ENCODE data around the gene LPP. TPM values are rescaled to one million over a fixed set of nuclear protein-coding genes. Genes with fewer than 3 reads are reported as not detected.

LPP gene
- polyA plus RNA-seq, 2 of the 4 experiments (the other 2 are of a cell fraction): 11.0 to 30.8 TPM

GRCh38 chr3:188620752-188621151, 466.8 kb downstream of the LPP start:
- TF ChIP-seq, protein P1, sequence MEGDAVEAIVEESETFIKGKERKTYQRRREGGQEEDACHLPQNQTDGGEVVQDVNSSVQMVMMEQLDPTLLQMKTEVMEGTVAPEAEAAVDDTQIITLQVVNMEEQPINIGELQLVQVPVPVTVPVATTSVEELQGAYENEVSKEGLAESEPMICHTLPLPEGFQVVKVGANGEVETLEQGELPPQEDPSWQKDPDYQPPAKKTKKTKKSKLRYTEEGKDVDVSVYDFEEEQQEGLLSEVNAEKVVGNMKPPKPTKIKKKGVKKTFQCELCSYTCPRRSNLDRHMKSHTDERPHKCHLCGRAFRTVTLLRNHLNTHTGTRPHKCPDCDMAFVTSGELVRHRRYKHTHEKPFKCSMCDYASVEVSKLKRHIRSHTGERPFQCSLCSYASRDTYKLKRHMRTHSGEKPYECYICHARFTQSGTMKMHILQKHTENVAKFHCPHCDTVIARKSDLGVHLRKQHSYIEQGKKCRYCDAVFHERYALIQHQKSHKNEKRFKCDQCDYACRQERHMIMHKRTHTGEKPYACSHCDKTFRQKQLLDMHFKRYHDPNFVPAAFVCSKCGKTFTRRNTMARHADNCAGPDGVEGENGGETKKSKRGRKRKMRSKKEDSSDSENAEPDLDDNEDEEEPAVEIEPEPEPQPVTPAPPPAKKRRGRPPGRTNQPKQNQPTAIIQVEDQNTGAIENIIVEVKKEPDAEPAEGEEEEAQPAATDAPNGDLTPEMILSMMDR (IDR thresholded peaks at IDR 0.05): no peak
- no peak for TF ChIP-seq HEYL (CRISPR knock-in tag; IDR thresholded peaks at IDR 0.05)
- no peak for TF ChIP-seq MAZ (IDR thresholded peaks at IDR 0.05; ENCODE audit: borderline replicate concordance, low read depth, low read length)
- TF ChIP-seq RAD21 (conservative IDR thresholded peaks at IDR 0.05 in 1 of 2, IDR thresholded peaks at IDR 0.05 in 1 of 2): no peak
- no peak for TF ChIP-seq ZFP36 (IDR thresholded peaks at IDR 0.05; ENCODE audit: borderline replicate concordance, partially characterized antibody)
- TF ChIP-seq SREBF2 (IDR thresholded peaks at IDR 0.05): no peak
- no peak for TF ChIP-seq PHF8 (IDR thresholded peaks at IDR 0.05; ENCODE audit: borderline replicate concordance, low read depth)
- TF ChIP-seq MAFK (IDR thresholded peaks at IDR 0.05; ENCODE audit: partially characterized antibody): no peak
- TF ChIP-seq, protein P2, sequence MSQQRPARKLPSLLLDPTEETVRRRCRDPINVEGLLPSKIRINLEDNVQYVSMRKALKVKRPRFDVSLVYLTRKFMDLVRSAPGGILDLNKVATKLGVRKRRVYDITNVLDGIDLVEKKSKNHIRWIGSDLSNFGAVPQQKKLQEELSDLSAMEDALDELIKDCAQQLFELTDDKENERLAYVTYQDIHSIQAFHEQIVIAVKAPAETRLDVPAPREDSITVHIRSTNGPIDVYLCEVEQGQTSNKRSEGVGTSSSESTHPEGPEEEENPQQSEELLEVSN (IDR thresholded peaks at IDR 0.05; ENCODE audit: borderline replicate concordance, low read depth): no peak
- TF ChIP-seq RARB (CRISPR knock-in tag; IDR thresholded peaks at IDR 0.05): no peak
- TF ChIP-seq ZNF302 (CRISPR knock-in tag; IDR thresholded peaks at IDR 0.05): no peak
- TF ChIP-seq, protein P3, sequence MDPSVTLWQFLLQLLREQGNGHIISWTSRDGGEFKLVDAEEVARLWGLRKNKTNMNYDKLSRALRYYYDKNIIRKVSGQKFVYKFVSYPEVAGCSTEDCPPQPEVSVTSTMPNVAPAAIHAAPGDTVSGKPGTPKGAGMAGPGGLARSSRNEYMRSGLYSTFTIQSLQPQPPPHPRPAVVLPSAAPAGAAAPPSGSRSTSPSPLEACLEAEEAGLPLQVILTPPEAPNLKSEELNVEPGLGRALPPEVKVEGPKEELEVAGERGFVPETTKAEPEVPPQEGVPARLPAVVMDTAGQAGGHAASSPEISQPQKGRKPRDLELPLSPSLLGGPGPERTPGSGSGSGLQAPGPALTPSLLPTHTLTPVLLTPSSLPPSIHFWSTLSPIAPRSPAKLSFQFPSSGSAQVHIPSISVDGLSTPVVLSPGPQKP (IDR thresholded peaks at IDR 0.05; ENCODE audit: low read depth, low read length): no peak
- TF ChIP-seq TFCP2L1 (CRISPR knock-in tag; IDR thresholded peaks at IDR 0.05): no peak
- TF ChIP-seq KDM5A (IDR thresholded peaks at IDR 0.05): no peak
- TF ChIP-seq, protein P4, sequence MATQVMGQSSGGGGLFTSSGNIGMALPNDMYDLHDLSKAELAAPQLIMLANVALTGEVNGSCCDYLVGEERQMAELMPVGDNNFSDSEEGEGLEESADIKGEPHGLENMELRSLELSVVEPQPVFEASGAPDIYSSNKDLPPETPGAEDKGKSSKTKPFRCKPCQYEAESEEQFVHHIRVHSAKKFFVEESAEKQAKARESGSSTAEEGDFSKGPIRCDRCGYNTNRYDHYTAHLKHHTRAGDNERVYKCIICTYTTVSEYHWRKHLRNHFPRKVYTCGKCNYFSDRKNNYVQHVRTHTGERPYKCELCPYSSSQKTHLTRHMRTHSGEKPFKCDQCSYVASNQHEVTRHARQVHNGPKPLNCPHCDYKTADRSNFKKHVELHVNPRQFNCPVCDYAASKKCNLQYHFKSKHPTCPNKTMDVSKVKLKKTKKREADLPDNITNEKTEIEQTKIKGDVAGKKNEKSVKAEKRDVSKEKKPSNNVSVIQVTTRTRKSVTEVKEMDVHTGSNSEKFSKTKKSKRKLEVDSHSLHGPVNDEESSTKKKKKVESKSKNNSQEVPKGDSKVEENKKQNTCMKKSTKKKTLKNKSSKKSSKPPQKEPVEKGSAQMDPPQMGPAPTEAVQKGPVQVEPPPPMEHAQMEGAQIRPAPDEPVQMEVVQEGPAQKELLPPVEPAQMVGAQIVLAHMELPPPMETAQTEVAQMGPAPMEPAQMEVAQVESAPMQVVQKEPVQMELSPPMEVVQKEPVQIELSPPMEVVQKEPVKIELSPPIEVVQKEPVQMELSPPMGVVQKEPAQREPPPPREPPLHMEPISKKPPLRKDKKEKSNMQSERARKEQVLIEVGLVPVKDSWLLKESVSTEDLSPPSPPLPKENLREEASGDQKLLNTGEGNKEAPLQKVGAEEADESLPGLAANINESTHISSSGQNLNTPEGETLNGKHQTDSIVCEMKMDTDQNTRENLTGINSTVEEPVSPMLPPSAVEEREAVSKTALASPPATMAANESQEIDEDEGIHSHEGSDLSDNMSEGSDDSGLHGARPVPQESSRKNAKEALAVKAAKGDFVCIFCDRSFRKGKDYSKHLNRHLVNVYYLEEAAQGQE (IDR thresholded peaks at IDR 0.05): no peak
- TF ChIP-seq HOXB13 (CRISPR knock-in tag; IDR thresholded peaks at IDR 0.05; ENCODE audit: low read depth): no peak
- no peak for TF ChIP-seq JUNB (IDR thresholded peaks at IDR 0.05)
- no peak overlapping the region for H3K4me2 ChIP-seq
- no peaks in the 10 kb centered on the region for H3K9me3 ChIP-seq
- POLR2A ChIA-PET: no interaction called here
- no peak overlapping the region for H3K4me3 ChIP-seq
- 94% methylated on average over 2 of the region's 2 CpGs for WGBS (ENCODE audit: missing lambda C conversion rate)
- DNase-seq (ENCODE audit: low read depth in 1 of 2, low spot score in 1 of 2): no peak
- H3K4me1 ChIP-seq: peaks cover 8% of the 10 kb centered on the region; the same call in 2 of the 3 replicates
- no peak overlapping the region for H3K27ac ChIP-seq
- CTCF ChIA-PET: no interaction called here
- FAIRE-seq: no peak
- no peak for ATAC-seq

DNA sequence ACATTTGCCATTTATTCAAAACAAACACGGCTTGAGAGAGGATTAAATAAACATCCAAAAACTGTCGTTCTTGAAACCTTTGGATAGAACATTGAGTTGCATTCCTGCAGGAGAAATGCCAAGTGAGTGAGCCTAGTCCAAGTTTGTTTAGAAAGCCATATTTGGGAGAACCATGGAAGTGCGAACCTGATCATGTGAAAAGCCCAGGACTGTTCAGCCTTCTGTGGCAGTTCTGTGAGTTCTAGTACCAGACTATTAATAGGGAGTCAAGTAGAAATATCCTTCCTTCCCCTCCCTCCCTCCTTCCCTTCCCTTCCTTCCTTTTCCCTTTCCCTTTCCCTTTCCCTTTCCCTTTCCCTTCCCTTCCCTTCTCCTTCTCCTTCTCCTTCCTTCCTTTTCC, 470.4 kb downstream of the LPP start:
- H3K4me1 ChIP-seq: peaks cover 33% of the 10 kb centered on the region; the same call in 2 of the 3 replicates
- 51% methylated on average over 3 of the region's 3 CpGs for WGBS (ENCODE audit: missing lambda C conversion rate)
- no peak overlapping the region for H3K4me3 ChIP-seq
- ChIA-PET CTCF (interaction anchor here (0.9 kb wide), 1 partner anchor 9 kb away, joined by 3 read pairs; no protein-coding TSS in a partner anchor), POLR2A (no interaction called here)
- FAIRE-seq (no peak), ATAC-seq (no peak), DNase-seq (ENCODE audit: low read depth in 1 of 2, low spot score in 1 of 2) (no peak)
- no peak overlapping the region; a peak in 1 of 6 replicates for H3K27ac ChIP-seq
- H3K9me3 ChIP-seq: no peaks in the 10 kb centered on the region
- TF ChIP-seq RFX5 (IDR thresholded peaks at IDR 0.05): no peak
- TF ChIP-seq JUN (IDR thresholded peaks at IDR 0.05): no peak
- no peak for TF ChIP-seq CEBPB (IDR thresholded peaks at IDR 0.05)
- TF ChIP-seq HMGXB4 (CRISPR knock-in tag; IDR thresholded peaks at IDR 0.05; ENCODE audit: borderline replicate concordance): no peak
- no peak for TF ChIP-seq KDM1A (IDR thresholded peaks at IDR 0.05; ENCODE audit: low read depth)
- TF ChIP-seq EHF (CRISPR knock-in tag; IDR thresholded peaks at IDR 0.05): no peak
- TF ChIP-seq NFE2L2 (conservative IDR thresholded peaks at IDR 0.05; ENCODE audit: low read length): no peak
- no peak for TF ChIP-seq POLR2A (IDR thresholded peaks at IDR 0.05; ENCODE audit: low read length)
- TF ChIP-seq FOSL2 (IDR thresholded peaks at IDR 0.05): no peak
- no peak for TF ChIP-seq FOSL2 (CRISPR knock-in tag; IDR thresholded peaks at IDR 0.05)
- no peak for TF ChIP-seq NPAS2 (CRISPR knock-in tag; IDR thresholded peaks at IDR 0.05; ENCODE audit: borderline replicate concordance)
- peak overlapping the region; percentile 23; the same call in 1 of the 3 replicates for H3K4me2 ChIP-seq
